Measurements from ENCODE around the gene UGCG. TPM values are rescaled to one million over a fixed set of nuclear protein-coding genes. Genes with fewer than 3 reads are reported as not detected.

UGCG gene
- total and polyA plus RNA-seq, 2 donors (not counting 1 experiment from before 2014, with no cell fraction given), result 23.9 to 53.5 TPM

- Mint-ChIP-seq H3K4me1 (peaks cover 33% of the 10 kb centered on the region), H3K27me3 (no peaks in the 10 kb centered on the region), H3K27ac (no peak overlapping the region), H3K4me3 (no peak overlapping the region), H3K9me3 (ENCODE audit: insufficient read depth) (no peaks in the 10 kb centered on the region)
- POLR2A ChIA-PET, result interaction anchor here (0.6 to 0.7 kb wide), 2 partner anchors 71 to 103 kb away, joined by 3 to 13 read pairs; no protein-coding TSS in a partner anchor
- DNase-seq, result no peak
- H3K27me3 ChIP-seq (replicated peaks in 1 of 4; ENCODE audit: control extremely low read depth in 1 of 4, control insufficient read depth in 3 of 4, insufficient read depth in 4 of 4, low read length in 3 of 4), result no peaks in the 10 kb centered on the region
- H3K4me2 ChIP-seq (replicated peaks; ENCODE audit: low read depth, low read length, poor library complexity, severe bottlenecking), result no peak overlapping the region
- peaks cover 26 to 29% of the 10 kb centered on the region in 2 donors for H3K4me1 ChIP-seq (ENCODE audit: control insufficient read depth in 2 of 2, insufficient read depth in 2 of 2, low read length in 2 of 2)
- intact Hi-C loops (cut with micrococcal nuclease), result no loop called here
- no peaks in the 10 kb centered on the region for H4K20me1 ChIP-seq (ENCODE audit: control insufficient read depth, insufficient read depth, low read length, poor library complexity, severe bottlenecking)
- no peak overlapping the region for H3K4me3 ChIP-seq (ENCODE audit: control extremely low read depth in 1 of 5, extremely low read depth in 1 of 5, insufficient read depth in 1 of 5, low read depth in 2 of 5, low read length in 4 of 5)
- H3K9ac ChIP-seq (ENCODE audit: low read length), result no peak overlapping the region
- CTCF ChIA-PET, result interaction anchor here (0.7 kb wide), 1 partner anchor 117 kb away, joined by 4 read pairs; no protein-coding TSS in a partner anchor
- no peaks in the 10 kb centered on the region for H3K36me3 ChIP-seq (replicated peaks in 1 of 2; ENCODE audit: control extremely low read depth in 1 of 2, control insufficient read depth in 1 of 2, extremely low read depth in 1 of 2, insufficient read depth in 2 of 2, low read length in 1 of 2)
- 64% methylated on average over 2 of the region's 2 CpGs for WGBS (ENCODE audit: insufficient coverage)
- no peak for ATAC-seq (ENCODE audit: low read depth)
- H3K9me3 ChIP-seq (ENCODE audit: control extremely low read depth in 1 of 3, control insufficient read depth in 2 of 3, insufficient read depth in 1 of 3, low read length in 2 of 3), result no peaks in the 10 kb centered on the region
- TF ChIP-seq EZH2 (IDR thresholded peaks at IDR 0.05; ENCODE audit: borderline replicate concordance, insufficient read depth, low read depth, low read length, poor library complexity, severe bottlenecking), result no peak
- TF ChIP-seq CTCF (IDR thresholded peaks at IDR 0.05), result no peak
- H3K27ac ChIP-seq (ENCODE audit: low read length in 2 of 2), result no peak overlapping the region
- H3K79me2 ChIP-seq (ENCODE audit: control insufficient read depth, insufficient read depth, low read length), result peaks cover 4% of the 10 kb centered on the region
- H2AFZ ChIP-seq (ENCODE audit: insufficient read depth, low read depth, low read length, poor library complexity, severe bottlenecking), result no peak overlapping the region
Observed at GRCh38 chr9:111948951-111949350, 52.3 kb downstream of the UGCG start.

- H3K27ac ChIP-seq (ENCODE audit: low read length in 2 of 2), result no peak overlapping the region
- H3K9ac ChIP-seq (ENCODE audit: low read length), result no peak overlapping the region
- Mint-ChIP-seq H3K27ac (no peak overlapping the region), H3K9me3 (ENCODE audit: insufficient read depth) (no peaks in the 10 kb centered on the region), H3K4me1 (peaks cover 25% of the 10 kb centered on the region), H3K4me3 (no peak overlapping the region), H3K27me3 (no peaks in the 10 kb centered on the region)
- no peaks in the 10 kb centered on the region for H3K9me3 ChIP-seq (ENCODE audit: control extremely low read depth in 1 of 3, control insufficient read depth in 2 of 3, insufficient read depth in 1 of 3, low read length in 2 of 3)
- POLR2A ChIA-PET, result no interaction called here
- H3K4me1 ChIP-seq (ENCODE audit: control insufficient read depth in 2 of 2, insufficient read depth in 2 of 2, low read length in 2 of 2), result peaks cover 16 to 21% of the 10 kb centered on the region in 2 donors
- 100% methylated on average over 2 of the region's 3 CpGs for WGBS (ENCODE audit: insufficient coverage)
- TF ChIP-seq CTCF (IDR thresholded peaks at IDR 0.05), result no peak
- no peak for TF ChIP-seq EZH2 (IDR thresholded peaks at IDR 0.05; ENCODE audit: borderline replicate concordance, insufficient read depth, low read depth, low read length, poor library complexity, severe bottlenecking)
- DNase-seq (no peak), ATAC-seq (ENCODE audit: low read depth) (no peak)
- H2AFZ ChIP-seq (ENCODE audit: insufficient read depth, low read depth, low read length, poor library complexity, severe bottlenecking), result no peak overlapping the region
- H3K4me3 ChIP-seq (ENCODE audit: control extremely low read depth in 1 of 5, extremely low read depth in 1 of 5, insufficient read depth in 1 of 5, low read depth in 2 of 5, low read length in 4 of 5), result no peak overlapping the region
- H3K79me2 ChIP-seq (ENCODE audit: control insufficient read depth, insufficient read depth, low read length), result peaks cover 4% of the 10 kb centered on the region
- CTCF ChIA-PET, result interaction anchor here (0.7 kb wide), 1 partner anchor 11 kb away, joined by 3 read pairs; no protein-coding TSS in a partner anchor
- no peaks in the 10 kb centered on the region for H3K36me3 ChIP-seq (replicated peaks in 1 of 2; ENCODE audit: control extremely low read depth in 1 of 2, control insufficient read depth in 1 of 2, extremely low read depth in 1 of 2, insufficient read depth in 2 of 2, low read length in 1 of 2)
- H3K27me3 ChIP-seq (replicated peaks in 1 of 4; ENCODE audit: control extremely low read depth in 1 of 4, control insufficient read depth in 3 of 4, insufficient read depth in 4 of 4, low read length in 3 of 4), result no peaks in the 10 kb centered on the region
- intact Hi-C loops (cut with micrococcal nuclease), result no loop called here
- H3K4me2 ChIP-seq (replicated peaks; ENCODE audit: low read depth, low read length, poor library complexity, severe bottlenecking), result no peak overlapping the region
- no peaks in the 10 kb centered on the region for H4K20me1 ChIP-seq (ENCODE audit: control insufficient read depth, insufficient read depth, low read length, poor library complexity, severe bottlenecking)
Observed at GRCh38 chr9:111949919-111950318, 53.3 kb downstream of the UGCG start.

Measured in B cell (primary cell).